ENCODE data around the gene PACS2.
A peak's percentile ranks its signal among the peaks of the same experiment; 100 is the strongest.
"Not testable (repeated sequence)": the region's sequence is repeated elsewhere in the genome, so short reads cannot be mapped to it uniquely, and the experiment has no call there.

Gene PACS2

GRCh38 chr14:105314287-105315200 lies at the start of gene PACS2:
TSS of gene PACS2 (plus strand) at chr14:105314748. CDS start at chr14:105314919, 171 bp downstream.
- peak; percentile 78 for DNase-seq (ENCODE audit: low spot score)

- DNase-seq (ENCODE audit: low spot score) = no peak
Observed at GRCh38 chr14:105267820-105268548, 46.6 kb upstream of the PACS2 start.

GRCh38 chr14:105268736-105269354 lies 45.7 kb upstream of the PACS2 start:
- DNase-seq (ENCODE audit: low spot score) = no peak

GRCh38 chr14:105269405-105269804 lies 45.1 kb upstream of the PACS2 start:
- DNase-seq (ENCODE audit: low spot score) = no peak

- peak; percentile 48 for DNase-seq (ENCODE audit: low spot score)
Observed at GRCh38 chr14:105271224-105271890, 43.2 kb upstream of the PACS2 start.

- DNase-seq (ENCODE audit: low spot score) = no peak
Observed at GRCh38 chr14:105272623-105273022, 41.9 kb upstream of the PACS2 start.

- no peak for DNase-seq (ENCODE audit: low spot score)
Observed at GRCh38 chr14:105273062-105273461, 41.5 kb upstream of the PACS2 start.

GRCh38 chr14:105274637-105275036 lies 39.9 kb upstream of the PACS2 start:
- DNase-seq (ENCODE audit: low spot score) = no peak

- no peak for DNase-seq (ENCODE audit: low spot score)
Observed at GRCh38 chr14:105275267-105275946, 39.1 kb upstream of the PACS2 start.

- not testable (repeated sequence) for DNase-seq (ENCODE audit: low spot score)
Observed at GRCh38 chr14:105277448-105277847, 37.1 kb upstream of the PACS2 start.

GRCh38 chr14:105279642-105280361 lies 34.7 kb upstream of the PACS2 start:
- DNase-seq (ENCODE audit: low spot score) = no peak

GRCh38 chr14:105280525-105280924 lies 34.0 kb upstream of the PACS2 start:
- no peak for DNase-seq (ENCODE audit: low spot score)

- DNase-seq (ENCODE audit: low spot score) = peak; percentile 81
Observed at GRCh38 chr14:105281371-105282097, 33.0 kb upstream of the PACS2 start.

- DNase-seq (ENCODE audit: low spot score) = no peak
Observed at GRCh38 chr14:105282098-105282725, 32.3 kb upstream of the PACS2 start.

- no peak for DNase-seq (ENCODE audit: low spot score)
Observed at GRCh38 chr14:105283028-105283427, 31.5 kb upstream of the PACS2 start.

- no peak for DNase-seq (ENCODE audit: low spot score)
Observed at GRCh38 chr14:105283899-105284298, 30.6 kb upstream of the PACS2 start.

- DNase-seq (ENCODE audit: low spot score) = no peak
Observed at GRCh38 chr14:105285174-105285573, 29.4 kb upstream of the PACS2 start.

- DNase-seq (ENCODE audit: low spot score) = no peak
Observed at GRCh38 chr14:105286759-105287144, 27.8 kb upstream of the PACS2 start.

GRCh38 chr14:105287249-105288102 lies 27.1 kb upstream of the PACS2 start:
- DNase-seq (ENCODE audit: low spot score) = no peak

All from pons (tissue), 1 donor.